GM21423 (cell line): Measurements from ENCODE around the gene VPS29.
A peak's percentile ranks its signal among the peaks of the same experiment; 100 is the strongest.
"Not testable (repeated sequence)": the region's sequence is repeated elsewhere in the genome, so short reads cannot be mapped to it uniquely, and the experiment has no call there.

Experiments
- ATAC-seq: cut with Tn5 transposase; IDR thresholded peaks from one replicate; pipeline ENCODE4 v1.9.1; 2021; ENCODE audit warnings: mild to moderate bottlenecking, moderate library complexity; ENCODE audit not compliant: unreplicated experiment

VPS29 gene

GRCh38 chr12:110528277-110528839 is 26.4 kb upstream of the VPS29 start:
- ATAC-seq, result no peak

- ATAC-seq, result not testable (repeated sequence)
Measured at GRCh38 chr12:110520876-110521712, 19.2 kb upstream of the VPS29 start.

GRCh38 chr12:110518014-110518413 is 16.1 kb upstream of the VPS29 start:
- not testable (repeated sequence) for ATAC-seq

- ATAC-seq, result no peak
Measured at GRCh38 chr12:110516995-110517394, 15.1 kb upstream of the VPS29 start.

GRCh38 chr12:110514363-110514762 is 12.5 kb upstream of the VPS29 start:
- no peak for ATAC-seq

- ATAC-seq, result no peak
Measured at GRCh38 chr12:110513842-110514241, 11.9 kb upstream of the VPS29 start.

GRCh38 chr12:110508071-110508586 is 6.2 kb upstream of the VPS29 start:
- ATAC-seq, result no peak

GRCh38 chr12:110505332-110505731 is 3.4 kb upstream of the VPS29 start:
- ATAC-seq, result no peak

GRCh38 chr12:110503432-110503831 is 1.5 kb upstream of the VPS29 start:
- no peak for ATAC-seq

- no peak for ATAC-seq
Measured at GRCh38 chr12:110501399-110501751, 536 bp downstream of the VPS29 start.

- ATAC-seq, result no peak
Measured at GRCh38 chr12:110498984-110499706, 2.8 kb downstream of the VPS29 start.

GRCh38 chr12:110475426-110475825 is 26.5 kb downstream of the VPS29 start:
- no peak for ATAC-seq

- ATAC-seq, result peak; percentile 78
Measured at GRCh38 chr12:110468214-110469048, 33.5 kb downstream of the VPS29 start, which contains the start of the genes FAM216A and GPN3. Gene FAM216A, plus strand, starts transcription at chr12:110468845. Its CDS starts 31 bp downstream, at chr12:110468876. Gene GPN3, minus strand, starts transcription at chr12:110468257. Its CDS starts 54 bp downstream, at chr12:110468203.

GRCh38 chr12:110467847-110468213 is 34.1 kb downstream of the VPS29 start:
- ATAC-seq, result no peak

- no peak for ATAC-seq
Measured at GRCh38 chr12:110466791-110467190, 35.1 kb downstream of the VPS29 start.

GRCh38 chr12:110465765-110466164 is 36.1 kb downstream of the VPS29 start:
- not testable (repeated sequence) for ATAC-seq

GRCh38 chr12:110465024-110465423 is 36.9 kb downstream of the VPS29 start:
- no peak for ATAC-seq

GRCh38 chr12:110461189-110461588 is 40.7 kb downstream of the VPS29 start:
- ATAC-seq, result not testable (repeated sequence)

- no peak for ATAC-seq
Measured at GRCh38 chr12:110458756-110459155, 43.2 kb downstream of the VPS29 start.

- ATAC-seq, result no peak
Measured at GRCh38 chr12:110453569-110454296, 48.2 kb downstream of the VPS29 start.
